C1 segment of cervical spinal cord (tissue), 14 donors: ENCODE measurements around the gene VIL1.

ENCODE experiments used
- DNase-seq, 14 donors: peaks; one replicate each; lab custom pipeline; 2025; lab: John Stamatoyannopoulos, UW

The VIL1 gene

GRCh38 chr2:218418717-218419458 is at the start of gene VIL1:
Gene VIL1 (plus strand): TSS chr2:218419123. CDS start chr2:218423779, 4,656 bp downstream.
- no peak for DNase-seq

DNA sequence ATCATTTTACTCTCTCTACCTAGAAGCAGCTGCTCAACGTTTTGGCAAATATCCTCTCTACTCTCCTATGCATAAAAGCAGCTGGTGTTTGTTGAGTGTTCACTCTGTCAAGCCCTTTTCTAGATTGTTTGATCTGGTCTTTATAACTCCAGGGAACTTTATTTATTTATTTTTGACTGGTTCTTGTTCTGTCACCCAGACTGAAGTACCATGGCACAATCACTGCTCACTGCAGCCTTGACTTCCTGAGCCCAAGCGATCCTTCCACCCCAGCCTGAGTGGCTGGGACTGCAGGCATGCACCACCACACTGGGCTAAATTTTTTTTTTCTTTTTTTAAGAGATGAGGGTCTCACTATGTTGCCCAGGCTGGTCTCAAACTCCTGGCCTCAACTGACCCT is 49.6 kb upstream of the VIL1 start:
- DNase-seq: no peak

DNA sequence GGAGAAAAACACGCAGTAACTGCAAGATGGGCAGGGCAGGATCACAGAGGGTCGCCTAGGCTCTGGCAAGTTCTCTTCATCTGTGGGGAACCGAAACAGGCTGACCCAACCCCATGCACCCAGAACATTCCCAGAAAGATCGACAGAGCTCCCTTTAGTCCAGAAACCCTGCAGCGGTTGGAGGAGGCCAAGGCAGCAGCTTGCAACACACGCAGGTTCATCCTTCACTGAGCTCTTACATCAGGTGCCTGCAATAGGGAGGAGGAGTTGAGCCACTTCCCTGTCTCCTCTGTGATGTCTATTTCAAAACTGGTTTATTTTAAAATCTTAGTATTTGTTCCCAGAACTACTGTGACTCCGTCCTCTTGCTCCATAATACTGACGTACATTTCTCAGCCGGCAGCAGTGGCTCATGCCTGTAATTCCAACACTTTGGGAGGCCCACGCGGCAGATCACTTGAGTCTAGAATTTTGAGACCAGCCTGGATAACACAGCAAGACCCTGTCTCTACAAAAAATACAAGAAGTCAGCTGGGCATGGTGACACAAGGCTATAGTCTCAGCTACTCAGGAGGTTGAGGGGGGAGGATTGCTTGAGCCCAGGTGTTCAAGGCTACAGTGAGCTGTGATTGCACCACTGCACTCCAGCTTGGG is 48.4 kb upstream of the VIL1 start:
- DNase-seq: peak in 7 of 14 donors; percentile 18 to 69 (median 42)

DNA sequence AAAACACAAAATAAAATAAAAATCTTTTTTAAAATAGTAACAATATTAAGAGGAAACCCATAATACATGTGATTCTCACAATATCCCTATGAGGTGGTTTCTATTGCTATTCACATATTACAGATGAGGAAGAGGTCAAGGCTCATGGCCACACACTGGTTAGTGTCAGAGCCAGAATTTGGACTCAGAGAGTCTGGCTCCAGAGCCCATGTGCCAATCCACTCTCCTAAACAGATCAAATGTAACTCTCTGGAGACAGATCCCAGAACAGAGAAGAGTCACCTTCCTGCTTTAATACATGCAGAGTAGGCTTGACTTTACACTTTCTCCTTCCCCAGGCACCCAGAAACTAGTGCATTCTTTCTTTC is 47.0 kb upstream of the VIL1 start:
- DNase-seq: no peak

GRCh38 chr2:218374795-218375194 is 44.1 kb upstream of the VIL1 start:
- no peak for DNase-seq

DNA sequence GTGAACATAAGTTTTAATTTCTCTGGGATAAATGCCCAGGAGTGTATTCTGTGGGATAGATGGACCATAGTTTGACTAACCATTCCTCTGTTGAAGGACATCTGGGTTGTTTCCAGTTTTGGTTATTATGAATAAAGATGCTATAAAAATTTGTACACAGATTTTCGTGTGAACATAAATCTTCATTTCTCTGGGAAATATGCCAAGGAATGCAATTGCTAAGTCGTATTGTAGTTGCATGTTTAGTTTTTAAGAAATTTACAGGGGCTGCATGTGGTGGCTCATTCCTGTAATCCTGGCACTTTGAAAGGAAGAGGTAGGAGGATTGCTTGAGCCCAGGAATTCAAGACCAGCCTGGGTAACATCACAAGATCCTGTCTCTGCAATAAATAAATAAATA is 43.7 kb upstream of the VIL1 start:
- no peak for DNase-seq

- no peak for DNase-seq
Observed at GRCh38 chr2:218378053-218378452, 40.9 kb upstream of the VIL1 start.

- DNase-seq: peak in 8 of 14 donors; percentile 25 to 66 (median 46)
Observed at GRCh38 chr2:218381916-218382366, 37.0 kb upstream of the VIL1 start, which contains the start of gene SLC11A1. Gene SLC11A1 (plus strand): TSS chr2:218382273. CDS start chr2:218382369, 96 bp downstream.

- no peak for DNase-seq
Observed at GRCh38 chr2:218382785-218383184, 36.1 kb upstream of the VIL1 start.

DNA sequence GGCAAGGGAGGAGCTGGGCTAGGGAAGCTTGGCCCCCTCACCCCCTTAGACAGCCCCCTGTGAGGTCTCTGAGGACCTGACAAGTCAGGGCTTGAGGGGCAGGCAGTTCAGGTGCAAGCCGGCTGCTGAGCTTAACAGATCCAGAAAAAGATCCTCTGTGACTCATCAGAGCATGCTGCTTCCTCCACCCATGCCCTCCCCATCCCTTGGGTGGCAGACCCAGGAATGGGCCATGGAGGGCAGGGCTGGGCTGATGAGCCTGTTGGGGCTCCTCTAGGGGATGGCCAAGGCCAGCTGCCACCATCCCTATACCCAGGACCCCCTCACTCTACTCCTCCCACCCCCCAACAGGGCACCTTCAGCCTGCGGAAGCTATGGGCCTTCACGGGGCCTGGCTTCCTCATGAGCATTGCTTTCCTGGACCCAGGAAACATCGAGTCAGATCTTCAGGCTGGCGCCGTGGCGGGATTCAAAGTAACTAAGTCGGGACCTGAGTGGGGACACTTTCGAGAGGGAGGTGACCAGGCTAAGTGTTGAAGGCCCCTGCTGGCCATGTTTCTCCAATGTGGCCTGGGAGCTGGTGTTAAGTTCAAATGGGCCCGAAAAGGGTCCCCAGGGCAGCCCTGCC is 34.9 kb upstream of the VIL1 start:
- no peak for DNase-seq

DNA sequence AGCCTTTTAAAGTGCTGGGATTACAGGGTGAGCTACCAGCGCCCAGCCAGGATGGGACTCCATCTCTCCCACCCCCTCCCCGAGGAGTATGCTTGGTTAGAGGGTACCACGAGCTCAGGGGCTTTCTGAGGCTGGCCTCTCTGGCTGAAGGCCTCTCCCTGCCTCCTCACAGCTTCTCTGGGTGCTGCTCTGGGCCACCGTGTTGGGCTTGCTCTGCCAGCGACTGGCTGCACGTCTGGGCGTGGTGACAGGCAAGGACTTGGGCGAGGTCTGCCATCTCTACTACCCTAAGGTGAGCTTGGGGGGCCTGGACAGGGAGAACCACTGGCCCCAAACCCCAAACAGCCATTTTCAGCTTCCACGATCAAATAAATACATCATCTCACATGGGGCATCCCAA is 33.9 kb upstream of the VIL1 start:
- no peak for DNase-seq

GRCh38 chr2:218386505-218387368 is 32.2 kb upstream of the VIL1 start:
- no peak for DNase-seq

DNA sequence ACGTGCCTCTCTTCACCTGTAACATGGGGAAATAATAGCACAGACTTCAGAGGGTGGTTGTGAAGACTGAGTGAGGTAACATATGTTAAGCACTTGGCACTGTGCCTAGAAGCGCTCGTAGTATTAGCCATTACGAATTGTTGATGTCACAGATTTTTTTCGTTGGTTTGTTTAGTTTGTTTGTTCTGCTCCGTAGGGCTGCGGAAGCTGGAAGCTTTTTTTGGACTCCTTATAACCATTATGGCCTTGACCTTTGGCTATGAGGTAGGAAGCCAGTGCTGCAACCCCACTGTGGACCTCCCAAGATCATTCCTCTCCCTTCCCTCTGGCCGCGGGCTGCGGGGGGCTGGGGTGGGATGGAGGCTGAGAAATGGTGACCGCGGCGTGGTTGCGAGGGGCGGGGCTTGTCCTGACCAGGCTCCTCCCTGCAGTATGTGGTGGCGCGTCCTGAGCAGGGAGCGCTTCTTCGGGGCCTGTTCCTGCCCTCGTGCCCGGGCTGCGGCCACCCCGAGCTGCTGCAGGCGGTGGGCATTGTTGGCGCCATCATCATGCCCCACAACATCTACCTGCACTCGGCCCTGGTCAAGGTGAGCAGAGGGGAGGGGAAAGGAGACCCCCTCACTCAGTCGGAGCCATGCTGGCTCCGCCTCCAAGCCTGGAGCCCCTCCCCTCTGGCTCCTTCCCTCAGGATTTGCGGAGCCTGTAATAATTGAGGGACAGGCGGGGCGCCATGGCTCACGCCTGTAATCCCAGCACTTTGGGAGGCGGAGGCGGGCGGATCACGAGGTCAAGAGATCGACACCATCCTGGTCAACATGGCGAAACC is 31.3 kb upstream of the VIL1 start:
- DNase-seq: peak in 1 of 14 donors; percentile 48

GRCh38 chr2:218389333-218390150 is 29.4 kb upstream of the VIL1 start:
- DNase-seq: no peak

GRCh38 chr2:218391202-218391601 is 27.7 kb upstream of the VIL1 start:
- no peak for DNase-seq

- no peak for DNase-seq
Observed at GRCh38 chr2:218392459-218392858, 26.5 kb upstream of the VIL1 start.

DNA sequence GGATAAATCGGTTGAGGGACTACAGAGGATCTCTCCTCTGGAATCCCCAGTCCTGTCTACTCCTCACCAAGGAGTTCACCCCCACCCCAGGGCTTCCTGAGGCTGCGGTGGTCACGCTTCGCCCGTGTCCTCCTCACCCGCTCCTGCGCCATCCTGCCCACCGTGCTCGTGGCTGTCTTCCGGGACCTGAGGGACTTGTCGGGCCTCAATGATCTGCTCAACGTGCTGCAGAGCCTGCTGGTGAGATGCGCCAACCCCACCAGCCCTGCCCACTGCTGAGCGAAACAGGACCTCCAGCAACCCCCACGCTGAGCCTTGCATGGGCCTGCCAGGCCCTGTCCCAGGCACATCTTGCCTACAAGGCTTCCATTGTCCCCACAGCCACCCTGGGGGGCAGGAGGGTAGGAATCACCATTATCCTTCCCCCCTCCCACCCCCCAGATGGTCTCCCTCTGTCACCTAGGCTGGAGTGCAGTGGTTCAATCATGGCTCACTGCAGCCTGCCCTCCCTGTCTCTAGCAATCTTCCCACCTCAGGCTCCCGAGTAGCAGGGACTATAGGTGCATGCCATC is 25.9 kb upstream of the VIL1 start:
- DNase-seq: no peak

DNA sequence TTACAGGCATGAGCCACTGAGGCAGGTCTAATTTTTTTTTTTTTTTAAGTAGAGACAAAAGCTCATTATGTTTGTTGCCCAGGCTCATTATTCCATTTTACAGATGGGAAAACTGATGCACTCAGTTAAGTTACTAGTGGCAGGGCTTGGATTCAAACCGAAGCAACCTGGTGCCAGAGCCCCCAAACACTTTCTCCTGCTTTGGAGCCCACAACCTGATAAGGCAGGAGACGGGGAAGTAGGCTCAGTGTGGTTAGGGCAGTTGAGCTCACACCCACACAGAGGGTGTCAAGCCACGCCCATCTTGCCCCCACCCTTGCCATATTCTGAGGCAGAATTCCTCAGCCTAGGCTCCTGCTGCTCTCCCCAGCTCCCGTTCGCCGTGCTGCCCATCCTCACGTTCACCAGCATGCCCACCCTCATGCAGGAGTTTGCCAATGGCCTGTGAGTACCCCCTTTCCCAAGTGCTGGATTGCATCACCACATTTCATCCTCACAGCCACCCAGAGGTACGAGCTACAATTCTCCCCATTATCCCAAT is 25.1 kb upstream of the VIL1 start:
- DNase-seq: no peak
